Choroid plexus epithelial cell (primary cell): ENCODE measurements around the gene HAND1.
A peak's percentile ranks its signal among the peaks of the same experiment; 100 is the strongest.

Source experiments
- DNase-seq: peaks from one replicate; pipeline ENCODE4 v3.0.0-alpha.2; 2010; ENCODE audit warnings: low read depth
- H3K4me3 ChIP-seq: 2 replicates; pipeline ENCODE4 v1.5.1; 2011; ENCODE audit warnings: low read depth, mild to moderate bottlenecking, control low read depth, low read length, moderate library complexity
- TF ChIP-seq, protein P1 (sequence below): conservative IDR thresholded peaks from 2 replicates; pipeline ENCODE4 v1.5.1; 2011; ENCODE audit warnings: low read depth, mild to moderate bottlenecking, control low read depth, inconsistent platforms, low read length, moderate library complexity

The HAND1 gene

DNA sequence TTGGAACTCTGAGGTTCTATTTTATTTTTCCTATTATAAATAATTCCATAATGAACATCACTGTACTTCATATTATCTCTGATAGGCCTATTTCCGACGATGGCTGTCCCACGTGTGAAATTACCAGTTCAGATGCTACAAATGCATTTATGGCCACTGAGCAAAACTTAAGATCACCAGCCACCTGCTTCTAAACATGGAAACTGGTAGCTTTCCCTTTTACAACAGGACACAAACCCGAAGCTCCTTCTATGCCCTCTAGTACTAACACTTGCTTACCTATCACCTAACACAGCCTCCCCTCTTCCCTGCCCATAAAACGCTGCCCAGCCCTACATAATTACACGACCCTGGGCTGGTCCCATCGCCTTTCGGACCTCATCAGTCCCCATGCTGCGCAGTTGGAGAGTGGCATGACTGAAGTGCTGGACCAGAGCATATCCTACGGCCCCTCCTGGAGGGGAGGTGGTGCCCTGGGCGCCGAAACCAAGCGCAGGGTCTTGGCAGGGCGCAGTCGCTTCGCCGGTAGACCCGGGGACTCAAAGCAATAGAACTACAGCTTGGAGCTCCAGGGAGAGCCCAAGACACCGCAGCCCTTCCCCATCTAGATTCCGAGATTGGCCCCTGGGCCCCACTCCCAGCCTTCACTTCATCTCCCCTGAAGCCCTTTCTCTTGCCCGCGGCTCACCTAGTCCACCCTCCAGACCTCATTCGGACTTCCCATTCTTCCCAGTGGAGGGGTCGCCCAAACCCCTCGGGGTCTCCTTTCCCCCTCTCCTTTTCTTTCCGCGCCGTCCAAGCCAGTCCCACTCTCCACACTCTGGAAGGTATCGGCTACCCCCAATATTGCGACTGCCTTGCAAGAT is 33.2 kb downstream of the HAND1 start:
- TF ChIP-seq, protein P1, sequence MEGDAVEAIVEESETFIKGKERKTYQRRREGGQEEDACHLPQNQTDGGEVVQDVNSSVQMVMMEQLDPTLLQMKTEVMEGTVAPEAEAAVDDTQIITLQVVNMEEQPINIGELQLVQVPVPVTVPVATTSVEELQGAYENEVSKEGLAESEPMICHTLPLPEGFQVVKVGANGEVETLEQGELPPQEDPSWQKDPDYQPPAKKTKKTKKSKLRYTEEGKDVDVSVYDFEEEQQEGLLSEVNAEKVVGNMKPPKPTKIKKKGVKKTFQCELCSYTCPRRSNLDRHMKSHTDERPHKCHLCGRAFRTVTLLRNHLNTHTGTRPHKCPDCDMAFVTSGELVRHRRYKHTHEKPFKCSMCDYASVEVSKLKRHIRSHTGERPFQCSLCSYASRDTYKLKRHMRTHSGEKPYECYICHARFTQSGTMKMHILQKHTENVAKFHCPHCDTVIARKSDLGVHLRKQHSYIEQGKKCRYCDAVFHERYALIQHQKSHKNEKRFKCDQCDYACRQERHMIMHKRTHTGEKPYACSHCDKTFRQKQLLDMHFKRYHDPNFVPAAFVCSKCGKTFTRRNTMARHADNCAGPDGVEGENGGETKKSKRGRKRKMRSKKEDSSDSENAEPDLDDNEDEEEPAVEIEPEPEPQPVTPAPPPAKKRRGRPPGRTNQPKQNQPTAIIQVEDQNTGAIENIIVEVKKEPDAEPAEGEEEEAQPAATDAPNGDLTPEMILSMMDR: no peak
- H3K4me3 ChIP-seq: peak overlapping the region; percentile 94
- DNase-seq: no peak

DNA sequence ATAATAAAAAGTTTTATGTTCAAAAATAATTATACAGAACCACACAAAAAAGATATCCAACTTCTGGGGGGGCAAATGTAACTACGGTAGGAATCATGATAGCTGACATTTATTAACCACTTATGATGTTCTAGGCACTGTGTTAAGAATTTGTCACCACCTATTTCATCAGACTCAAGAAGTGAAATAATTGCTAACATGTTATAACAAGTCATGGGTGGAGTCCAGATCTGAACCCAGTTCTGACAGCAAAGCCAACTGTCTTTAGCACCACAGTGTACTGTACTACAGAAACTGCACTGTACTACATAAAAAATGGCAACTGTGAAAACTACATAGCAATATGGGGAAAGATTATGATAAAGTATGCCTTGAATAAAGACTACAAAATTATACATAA is 35.2 kb downstream of the HAND1 start:
- no peak overlapping the region for H3K4me3 ChIP-seq
- TF ChIP-seq, protein P1: no peak
- no peak for DNase-seq

DNA sequence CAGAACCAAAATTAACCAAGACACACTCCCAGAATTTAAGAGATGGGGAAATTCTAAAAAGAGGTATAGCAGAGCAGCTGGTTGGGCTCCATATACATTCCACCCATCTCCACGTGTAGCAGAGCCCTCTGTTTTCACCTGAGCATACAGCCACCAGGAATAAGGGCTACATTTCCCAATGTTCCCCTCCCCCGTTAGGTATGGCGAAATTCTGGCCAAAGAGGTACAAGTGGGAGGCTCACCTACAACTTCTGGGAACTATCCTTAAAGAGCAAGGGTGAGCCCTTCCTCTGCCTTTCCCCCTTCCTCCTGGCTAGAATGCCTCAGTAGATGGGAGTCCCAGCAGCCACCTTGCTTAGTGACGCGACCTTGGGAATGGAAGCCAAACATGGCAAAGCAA is 37.5 kb downstream of the HAND1 start:
- no peak for DNase-seq
- H3K4me3 ChIP-seq: no peak overlapping the region
- TF ChIP-seq, protein P1: no peak

DNA sequence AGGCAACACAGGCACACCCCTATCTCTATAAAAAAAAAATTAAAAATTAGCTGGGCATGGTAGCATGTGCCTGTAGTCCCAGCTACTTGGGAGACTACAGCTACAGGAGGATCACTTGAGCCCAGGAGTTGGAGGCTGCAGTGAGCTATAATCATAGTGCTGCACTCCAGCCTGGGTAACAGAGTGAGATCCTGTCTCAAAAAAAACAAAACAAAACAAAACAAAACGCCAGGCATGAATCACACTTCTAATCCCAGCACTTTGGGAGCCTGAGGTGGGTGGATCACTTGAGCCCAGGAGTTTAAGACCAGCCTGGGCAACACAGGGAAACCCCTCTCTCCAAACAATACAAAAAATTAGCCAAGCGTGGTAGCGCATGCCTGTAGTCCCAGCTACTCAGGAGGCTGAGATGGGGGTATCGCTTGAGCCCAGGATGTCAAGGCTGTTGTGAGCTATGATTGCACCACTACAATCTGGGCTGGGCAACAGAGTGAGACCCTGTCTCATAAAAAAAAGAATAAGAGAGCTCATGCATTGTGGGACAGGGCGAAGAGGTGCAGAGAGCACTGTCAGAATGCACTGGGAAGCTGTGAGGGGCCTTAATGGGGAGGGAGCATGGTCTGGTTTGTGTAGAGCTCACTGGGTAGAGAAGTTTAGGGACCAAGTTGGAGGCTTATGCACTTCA is 40.6 kb downstream of the HAND1 start:
- TF ChIP-seq, protein P1: no peak
- no peak for DNase-seq
- no peak overlapping the region for H3K4me3 ChIP-seq

DNA sequence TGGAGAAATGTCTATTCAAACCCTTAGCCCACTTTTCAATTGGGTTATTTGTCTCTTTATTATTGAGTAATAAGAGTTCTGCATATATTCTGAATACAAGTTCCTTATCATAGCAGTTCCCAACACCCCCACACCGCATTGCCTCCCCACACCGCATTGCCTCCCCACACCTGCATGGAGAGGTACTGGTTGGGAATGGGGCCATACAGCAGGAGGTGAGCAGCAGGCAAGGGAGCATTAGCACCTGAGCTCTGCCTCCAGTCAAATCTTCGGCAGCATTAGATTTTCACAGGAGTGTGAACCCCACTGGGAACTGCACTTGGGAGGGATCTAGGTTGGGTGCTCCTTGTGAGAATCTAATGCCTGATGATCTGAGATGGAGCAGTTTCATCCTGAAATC is 42.8 kb downstream of the HAND1 start:
- H3K4me3 ChIP-seq: no peak overlapping the region
- DNase-seq: no peak
- TF ChIP-seq, protein P1: no peak

DNA sequence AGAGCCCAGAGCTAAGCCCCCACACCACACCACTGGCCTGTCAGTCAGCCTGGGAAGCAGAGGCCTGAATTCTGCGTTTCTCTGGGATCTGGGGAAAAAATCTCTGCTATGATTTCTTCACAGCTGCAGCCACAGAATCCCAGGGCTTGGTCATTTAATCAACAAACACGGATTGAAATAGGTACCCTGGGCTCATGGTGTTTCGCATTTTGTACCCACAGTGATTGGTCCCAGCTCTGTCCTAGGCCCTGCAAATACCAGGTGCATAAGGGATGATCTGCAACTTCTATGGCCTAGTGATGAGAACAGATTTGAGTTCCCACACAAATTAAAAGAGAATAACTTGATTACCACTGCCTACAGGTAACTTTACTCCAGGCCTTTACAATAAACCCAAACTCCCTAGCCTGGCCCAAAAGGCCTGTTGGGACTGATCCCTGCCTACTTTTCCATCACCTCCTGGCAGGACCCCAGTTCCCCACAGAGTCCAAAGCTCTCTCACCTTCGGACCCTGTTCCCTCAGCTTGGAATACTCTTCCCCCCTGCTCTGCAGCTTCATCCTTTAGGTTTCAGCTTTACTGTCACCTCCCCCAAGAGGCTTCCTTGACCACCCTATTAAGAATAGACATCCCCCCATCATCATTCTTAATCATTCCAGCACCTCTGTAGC is 46.9 kb downstream of the HAND1 start:
- TF ChIP-seq, protein P1: no peak
- H3K4me3 ChIP-seq: no peak overlapping the region
- DNase-seq: no peak
